RWPE1 (cell line): ENCODE results near the gene SYNPO.

ENCODE experiments used
- CTCF ChIA-PET: fragments of 350-600 bp; sonication (Branson Sonifier 250); formaldehyde crosslinking; extraction: SDS; loops from one replicate; lab custom pipeline; 2021; lab: Yijun Ruan, JAX
- POLR2A ChIA-PET: fragments of 400-600 bp; formaldehyde crosslinking; extraction: SDS; loops from one replicate; lab custom pipeline; 2020; ENCODE audit warnings: antibody characterized with exemption; ENCODE audit not compliant: low non-redundant PET; lab: Yijun Ruan, JAX
- DNase-seq: peaks from one replicate; pipeline ENCODE4 v3.0.0; 2012; ENCODE audit warnings: low spot score
- H3K27ac ChIP-seq: fragments of 450-650 bp; 2 replicates; pipeline ENCODE4 v1.5.1; 2017
- TF ChIP-seq, protein P1 (sequence below): fragments of 450-650 bp; conservative IDR thresholded peaks from 2 replicates; pipeline ENCODE4 v1.5.1; 2017; ENCODE audit warnings: low read depth, mild to moderate bottlenecking

The SYNPO gene

DNA sequence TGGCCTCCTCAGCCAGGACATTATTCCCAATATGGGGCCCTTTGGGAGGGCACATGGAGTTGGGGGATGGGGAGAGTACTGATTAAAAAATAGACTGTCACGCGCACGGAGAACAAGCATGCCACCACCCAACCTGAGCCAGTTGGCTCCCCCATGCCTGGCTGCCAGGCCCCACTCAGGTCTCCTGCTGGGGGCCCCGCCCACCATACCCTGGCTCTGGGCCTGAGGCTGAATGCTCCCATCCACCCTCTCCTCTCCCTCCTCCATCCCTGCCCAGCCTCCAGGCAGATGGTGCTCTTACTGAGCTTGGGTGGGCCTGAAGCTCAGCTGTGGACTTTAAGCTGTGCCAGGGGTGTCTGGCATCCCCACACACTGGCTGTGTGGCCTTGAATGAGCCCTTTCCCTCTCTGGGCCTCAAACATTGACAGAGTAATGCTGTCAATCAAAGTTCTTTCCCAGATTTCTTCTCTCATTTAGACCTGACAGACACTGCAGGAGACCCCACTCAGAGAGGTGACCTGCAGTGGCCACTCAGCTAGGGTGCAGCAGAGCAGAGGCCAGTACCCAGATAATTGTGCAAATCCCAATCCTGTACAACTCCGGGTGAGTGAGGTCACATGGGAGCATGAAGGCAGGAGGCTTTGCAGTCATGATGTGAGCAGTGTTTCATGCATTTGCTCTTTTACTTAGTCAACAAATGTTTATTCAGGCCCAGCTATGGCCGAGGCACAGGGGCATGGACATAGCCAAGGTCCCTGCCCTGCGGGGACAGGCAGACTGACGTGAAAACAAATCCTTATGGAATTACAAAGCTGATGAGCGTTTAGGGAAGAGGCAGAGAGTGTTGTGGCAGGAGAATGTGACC, 9.8 kb upstream of the SYNPO start:
- ChIA-PET POLR2A (no interaction called here), CTCF (interaction anchor here (0.5 to 0.8 kb wide), 5 partner anchors 29 to 203 kb away, joined by 3 to 5 read pairs (median 3); no protein-coding TSS in a partner anchor)
- DNase-seq, result no peak
- TF ChIP-seq, protein P1, sequence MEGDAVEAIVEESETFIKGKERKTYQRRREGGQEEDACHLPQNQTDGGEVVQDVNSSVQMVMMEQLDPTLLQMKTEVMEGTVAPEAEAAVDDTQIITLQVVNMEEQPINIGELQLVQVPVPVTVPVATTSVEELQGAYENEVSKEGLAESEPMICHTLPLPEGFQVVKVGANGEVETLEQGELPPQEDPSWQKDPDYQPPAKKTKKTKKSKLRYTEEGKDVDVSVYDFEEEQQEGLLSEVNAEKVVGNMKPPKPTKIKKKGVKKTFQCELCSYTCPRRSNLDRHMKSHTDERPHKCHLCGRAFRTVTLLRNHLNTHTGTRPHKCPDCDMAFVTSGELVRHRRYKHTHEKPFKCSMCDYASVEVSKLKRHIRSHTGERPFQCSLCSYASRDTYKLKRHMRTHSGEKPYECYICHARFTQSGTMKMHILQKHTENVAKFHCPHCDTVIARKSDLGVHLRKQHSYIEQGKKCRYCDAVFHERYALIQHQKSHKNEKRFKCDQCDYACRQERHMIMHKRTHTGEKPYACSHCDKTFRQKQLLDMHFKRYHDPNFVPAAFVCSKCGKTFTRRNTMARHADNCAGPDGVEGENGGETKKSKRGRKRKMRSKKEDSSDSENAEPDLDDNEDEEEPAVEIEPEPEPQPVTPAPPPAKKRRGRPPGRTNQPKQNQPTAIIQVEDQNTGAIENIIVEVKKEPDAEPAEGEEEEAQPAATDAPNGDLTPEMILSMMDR, result no peak
- H3K27ac ChIP-seq, result 0 out of 2 replicates have a peak overlapping the region, but pooled peaks have one; percentile 9

GRCh38 chr5:150631326-150631701, 9.1 kb upstream of the SYNPO start:
- no peak for DNase-seq
- CTCF ChIA-PET, result interaction anchor here (0.5 to 0.8 kb wide), 4 partner anchors 29 to 203 kb away, joined by 3 to 5 read pairs (median 3); no protein-coding TSS in a partner anchor
- 0 out of 2 replicates have a peak overlapping the region, but pooled peaks have one; percentile 9 for H3K27ac ChIP-seq
- POLR2A ChIA-PET, result interaction anchor here (0.5 kb wide), 1 partner anchor 155 kb away, joined by 3 read pairs; no protein-coding TSS in a partner anchor
- TF ChIP-seq, protein P1, result no peak

GRCh38 chr5:150632305-150633160, 7.9 kb upstream of the SYNPO start:
- CTCF ChIA-PET, result interaction anchor here (0.6 to 0.8 kb wide), 2 partner anchors 24 to 470 kb away, joined by 3 read pairs; no protein-coding TSS in a partner anchor
- POLR2A ChIA-PET, result no interaction called here
- TF ChIP-seq, protein P1, result no peak
- DNase-seq, result no peak
- H3K27ac ChIP-seq, result peak overlapping the region; percentile 13

- CTCF ChIA-PET, result interaction anchor here (0.6 kb wide), 2 partner anchors 39 to 53 kb away, joined by 3 to 7 read pairs; no protein-coding TSS in a partner anchor
- no peak overlapping the region for H3K27ac ChIP-seq
- TF ChIP-seq, protein P1, result no peak
- no peak for DNase-seq
- POLR2A ChIA-PET, result no interaction called here
These were observed 7.0 kb upstream of the SYNPO start for GRCh38 chr5:150633429-150633828.

DNA sequence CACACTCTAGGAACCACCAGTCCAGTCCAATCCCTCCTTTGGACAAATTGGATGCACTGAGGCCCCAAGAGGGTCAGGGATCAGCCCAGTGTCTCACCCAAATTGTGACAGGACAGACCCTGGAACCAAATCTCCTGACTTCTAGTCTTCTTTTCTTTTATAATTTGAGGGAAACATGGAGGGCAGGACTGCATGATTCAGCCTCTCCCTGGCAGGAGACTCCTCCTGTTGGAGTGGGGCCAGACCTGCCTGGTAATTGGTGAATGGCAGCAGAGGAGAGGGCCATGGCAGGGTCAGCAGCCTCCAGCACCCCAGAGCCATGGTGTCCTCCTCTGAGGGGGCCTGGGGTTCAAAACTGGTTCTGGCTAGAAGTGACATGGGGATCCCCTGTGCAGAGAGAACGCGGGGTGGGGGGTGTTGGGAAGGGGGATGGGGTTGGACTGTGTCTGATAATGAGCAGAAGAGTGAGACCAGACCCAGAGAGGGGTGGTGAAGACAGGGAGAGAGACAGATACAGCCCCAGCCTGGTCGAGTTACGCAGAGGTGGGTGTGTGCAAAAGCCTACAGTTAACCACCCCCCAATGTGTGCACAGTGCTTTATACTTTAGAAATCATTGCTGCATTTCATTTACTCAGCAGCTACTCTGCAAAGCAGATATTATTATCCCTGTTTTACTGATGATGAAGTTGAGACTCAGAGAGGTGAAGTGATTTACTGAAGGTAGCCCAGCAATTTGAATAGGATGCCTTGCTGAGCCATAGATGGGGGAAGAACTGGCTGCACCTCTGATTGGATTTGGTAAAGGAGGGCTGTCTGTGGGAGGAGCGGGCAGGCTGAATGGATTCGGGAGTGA, 3.8 kb upstream of the SYNPO start:
- peak; percentile 90 for DNase-seq
- TF ChIP-seq, protein P1, result no peak
- peak overlapping the region; percentile 72 for H3K27ac ChIP-seq
- ChIA-PET POLR2A (no interaction called here), CTCF (interaction anchor here (0.6 to 1.2 kb wide), 2 partner anchors 28 to 42 kb away, joined by 3 to 6 read pairs; no protein-coding TSS in a partner anchor)
